ENCODE data around the gene UBE2Q1.

Gene UBE2Q1

DNA sequence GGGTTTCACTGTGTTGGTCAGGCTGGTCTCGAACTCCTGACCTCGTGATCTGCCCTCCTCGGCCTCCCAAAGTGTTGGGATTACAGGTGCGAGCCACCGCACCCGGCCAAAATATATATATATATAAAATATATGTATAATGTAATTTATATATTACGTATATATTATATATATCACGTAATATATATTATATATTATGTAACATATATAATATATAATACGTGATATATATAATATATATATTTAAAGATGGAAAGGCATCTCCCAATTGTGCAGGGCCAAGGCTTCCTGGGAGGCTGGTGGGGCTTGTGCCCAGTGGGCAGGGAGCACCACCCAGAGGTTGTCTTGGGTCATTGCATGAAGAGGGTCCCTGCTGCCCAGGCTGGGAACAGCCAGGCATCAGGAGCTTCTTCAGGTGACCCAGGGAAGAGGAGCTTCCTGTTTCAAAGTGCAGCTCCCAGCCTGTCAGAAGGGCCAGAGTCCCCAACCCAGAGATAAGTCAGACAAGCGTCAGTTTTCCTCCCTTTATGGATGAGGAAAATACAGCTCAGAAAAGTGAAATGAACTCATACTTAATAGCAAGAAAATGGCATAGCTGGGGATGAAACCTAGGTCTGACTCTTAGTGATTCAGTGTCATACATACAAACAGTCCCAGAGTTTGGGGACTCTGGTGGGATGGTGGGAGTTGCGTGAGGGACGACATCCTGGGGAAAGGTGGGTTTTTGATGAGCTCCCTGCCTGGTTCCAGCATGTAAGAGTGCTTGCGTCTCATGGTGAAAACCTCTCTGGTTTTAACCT lies 12.0 kb downstream of the UBE2Q1 start:
- Histone ChIP-seq H3K79me2 (ENCODE audit: control insufficient read depth, insufficient read depth, low read length) (no peaks in the 10 kb centered on the region), H3K79me1 (ENCODE audit: low read length) (peaks cover 2% of the 10 kb centered on the region), H3K56ac (ENCODE audit: low read length) (no peak overlapping the region), H3K9ac (ENCODE audit: low read length) (no peak overlapping the region), H3K4me3 (ENCODE audit: low read length) (no peak overlapping the region), H3K27ac (ENCODE audit: low read depth, low read length) (no peak overlapping the region), H2BK5ac (ENCODE audit: low read length) (no peak overlapping the region), H3K4me2 (ENCODE audit: low read length) (no peak overlapping the region), H2BK15ac (replicated peaks; ENCODE audit: low read depth) (no peak overlapping the region), H4K5ac (ENCODE audit: low read length) (no peak overlapping the region), H2BK120ac (ENCODE audit: low read depth, low read length) (no peak overlapping the region), H3K18ac (ENCODE audit: low read length) (no peak overlapping the region), H3K23ac (ENCODE audit: low read length) (no peak overlapping the region), H4K8ac (ENCODE audit: low read depth, low read length) (no peak overlapping the region), H3K27me3 (ENCODE audit: insufficient read depth, low read length, poor library complexity) (no peaks in the 10 kb centered on the region), H2AK5ac (ENCODE audit: low read length) (no peak overlapping the region), H3K4me1 (ENCODE audit: control insufficient read depth, low read depth, low read length) (no peaks in the 10 kb centered on the region), H3K4ac (ENCODE audit: low read depth, low read length) (no peak overlapping the region), H3K36me3 (ENCODE audit: control insufficient read depth, insufficient read depth, low read length) (peaks cover 15% of the 10 kb centered on the region)
- no CpG with 5 or more reads among the region's 13 CpGs for WGBS (ENCODE audit: extremely low coverage, insufficient coverage, low lambda C conversion rate)
- DNase-seq: peak; percentile 85

GRCh38 chr1:154541231-154541630 lies 17.2 kb downstream of the UBE2Q1 start:
- Histone ChIP-seq H4K8ac (ENCODE audit: low read depth, low read length) (no peak overlapping the region), H2AK5ac (ENCODE audit: low read length) (no peak overlapping the region), H3K23ac (ENCODE audit: low read length) (no peak overlapping the region), H3K4me3 (ENCODE audit: low read length) (no peak overlapping the region), H3K79me1 (ENCODE audit: low read length) (no peaks in the 10 kb centered on the region), H3K36me3 (ENCODE audit: control insufficient read depth, insufficient read depth, low read length) (no peaks in the 10 kb centered on the region), H2BK120ac (ENCODE audit: low read depth, low read length) (no peak overlapping the region), H3K4me2 (ENCODE audit: low read length) (no peak overlapping the region), H3K4ac (ENCODE audit: low read depth, low read length) (no peak overlapping the region), H3K27ac (ENCODE audit: low read depth, low read length) (no peak overlapping the region), H4K5ac (ENCODE audit: low read length) (no peak overlapping the region), H2BK5ac (ENCODE audit: low read length) (no peak overlapping the region), H3K27me3 (ENCODE audit: insufficient read depth, low read length, poor library complexity) (no peaks in the 10 kb centered on the region), H3K4me1 (ENCODE audit: control insufficient read depth, low read depth, low read length) (no peaks in the 10 kb centered on the region), H2BK15ac (replicated peaks; ENCODE audit: low read depth) (no peak overlapping the region), H3K9ac (ENCODE audit: low read length) (no peak overlapping the region), H3K79me2 (ENCODE audit: control insufficient read depth, insufficient read depth, low read length) (no peaks in the 10 kb centered on the region), H3K18ac (ENCODE audit: low read length) (no peak overlapping the region), H3K56ac (ENCODE audit: low read length) (no peak overlapping the region)
- WGBS (ENCODE audit: extremely low coverage, insufficient coverage, low lambda C conversion rate): 100% methylated on average over 1 of the region's 6 CpGs
- DNase-seq: no peak

GRCh38 chr1:154539486-154540483 lies 18.7 kb downstream of the UBE2Q1 start:
- no peak overlapping the region for H3K9ac ChIP-seq (ENCODE audit: low read length)
- WGBS (ENCODE audit: extremely low coverage, insufficient coverage, low lambda C conversion rate): no CpG with 5 or more reads among the region's 9 CpGs
- no peak overlapping the region for H4K5ac ChIP-seq (ENCODE audit: low read length)
- H3K4ac ChIP-seq (ENCODE audit: low read depth, low read length): no peak overlapping the region
- H2BK5ac ChIP-seq (ENCODE audit: low read length): no peak overlapping the region
- no peak overlapping the region for H3K4me3 ChIP-seq (ENCODE audit: low read length)
- H3K36me3 ChIP-seq (ENCODE audit: control insufficient read depth, insufficient read depth, low read length): no peaks in the 10 kb centered on the region
- no peak overlapping the region for H3K18ac ChIP-seq (ENCODE audit: low read length)
- no peak overlapping the region for H3K27ac ChIP-seq (ENCODE audit: low read depth, low read length)
- DNase-seq: no peak
- H2AK5ac ChIP-seq (ENCODE audit: low read length): no peak overlapping the region
- no peaks in the 10 kb centered on the region for H3K27me3 ChIP-seq (ENCODE audit: insufficient read depth, low read length, poor library complexity)
- no peak overlapping the region for H3K56ac ChIP-seq (ENCODE audit: low read length)
- no peak overlapping the region for H3K23ac ChIP-seq (ENCODE audit: low read length)
- H3K4me2 ChIP-seq (ENCODE audit: low read length): no peak overlapping the region
- no peak overlapping the region for H4K8ac ChIP-seq (ENCODE audit: low read depth, low read length)
- H3K79me1 ChIP-seq (ENCODE audit: low read length): no peaks in the 10 kb centered on the region
- no peaks in the 10 kb centered on the region for H3K79me2 ChIP-seq (ENCODE audit: control insufficient read depth, insufficient read depth, low read length)
- H3K4me1 ChIP-seq (ENCODE audit: control insufficient read depth, low read depth, low read length): no peaks in the 10 kb centered on the region
- no peak overlapping the region for H2BK120ac ChIP-seq (ENCODE audit: low read depth, low read length)
- H2BK15ac ChIP-seq (replicated peaks; ENCODE audit: low read depth): no peak overlapping the region

GRCh38 chr1:154536570-154536969 lies 21.9 kb downstream of the UBE2Q1 start:
- Histone ChIP-seq H3K27me3 (ENCODE audit: insufficient read depth, low read length, poor library complexity) (no peaks in the 10 kb centered on the region), H2AK5ac (ENCODE audit: low read length) (no peak overlapping the region), H2BK5ac (ENCODE audit: low read length) (no peak overlapping the region), H3K4me2 (ENCODE audit: low read length) (no peak overlapping the region), H3K4me1 (ENCODE audit: control insufficient read depth, low read depth, low read length) (no peaks in the 10 kb centered on the region), H3K79me1 (ENCODE audit: low read length) (no peaks in the 10 kb centered on the region), H2BK120ac (ENCODE audit: low read depth, low read length) (no peak overlapping the region), H3K79me2 (ENCODE audit: control insufficient read depth, insufficient read depth, low read length) (no peaks in the 10 kb centered on the region), H3K27ac (ENCODE audit: low read depth, low read length) (no peak overlapping the region), H3K4me3 (ENCODE audit: low read length) (no peak overlapping the region), H2BK15ac (replicated peaks; ENCODE audit: low read depth) (no peak overlapping the region), H4K5ac (ENCODE audit: low read length) (no peak overlapping the region), H4K8ac (ENCODE audit: low read depth, low read length) (no peak overlapping the region), H3K4ac (ENCODE audit: low read depth, low read length) (no peak overlapping the region), H3K18ac (ENCODE audit: low read length) (no peak overlapping the region), H3K36me3 (ENCODE audit: control insufficient read depth, insufficient read depth, low read length) (no peaks in the 10 kb centered on the region), H3K23ac (ENCODE audit: low read length) (no peak overlapping the region), H3K9ac (ENCODE audit: low read length) (no peak overlapping the region), H3K56ac (ENCODE audit: low read length) (no peak overlapping the region)
- WGBS (ENCODE audit: extremely low coverage, insufficient coverage, low lambda C conversion rate): no CpG with 5 or more reads among the region's 7 CpGs
- DNase-seq: no peak

DNA sequence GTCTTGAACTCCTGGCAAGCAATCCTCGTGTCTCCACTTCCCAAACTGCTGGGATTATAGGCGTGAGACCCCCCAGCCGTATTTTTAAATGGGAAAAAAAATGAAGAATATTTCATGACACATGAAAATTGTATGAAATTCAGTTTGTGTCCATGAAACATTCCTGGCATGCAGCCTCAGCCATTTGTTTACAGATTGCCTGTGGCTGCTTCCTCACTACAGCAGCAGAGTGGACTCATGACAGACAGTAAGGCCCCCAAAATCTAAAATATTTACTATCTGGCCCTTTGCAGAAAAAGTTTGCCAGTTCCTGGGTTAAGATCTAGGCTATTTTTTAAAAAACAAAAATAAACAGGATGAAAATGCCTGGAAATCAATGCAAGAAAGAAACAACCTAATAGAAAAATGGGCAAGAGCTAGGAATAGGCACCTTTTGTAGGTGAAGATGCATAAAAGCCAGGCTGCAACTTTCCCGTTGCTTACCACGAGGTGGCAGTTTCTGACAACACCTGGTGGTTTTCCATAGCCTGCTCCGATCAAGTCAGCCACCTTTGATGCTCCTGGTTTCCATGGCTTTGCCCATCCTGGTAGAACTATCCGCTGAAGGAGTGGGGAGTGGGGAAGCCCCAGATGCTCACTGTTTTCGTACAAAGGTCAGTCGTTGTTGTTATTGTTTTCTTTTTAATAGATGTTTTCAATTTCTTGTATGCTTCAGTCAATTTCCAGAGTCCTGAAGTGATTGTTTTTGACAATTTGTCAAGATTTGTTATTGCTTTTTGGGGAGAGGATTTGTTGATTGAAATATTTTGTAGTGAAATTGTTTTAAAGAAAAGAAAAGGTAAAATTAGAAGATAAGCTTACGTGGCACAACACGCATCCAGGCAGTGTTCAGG lies 24.3 kb downstream of the UBE2Q1 start:
- Histone ChIP-seq H3K4me1 (ENCODE audit: control insufficient read depth, low read depth, low read length) (no peaks in the 10 kb centered on the region), H4K5ac (ENCODE audit: low read length) (no peak overlapping the region), H3K27ac (ENCODE audit: low read depth, low read length) (no peak overlapping the region), H3K4me2 (ENCODE audit: low read length) (no peak overlapping the region), H3K9ac (ENCODE audit: low read length) (no peak overlapping the region), H3K4me3 (ENCODE audit: low read length) (no peak overlapping the region), H3K23ac (ENCODE audit: low read length) (no peak overlapping the region), H2AK5ac (ENCODE audit: low read length) (no peak overlapping the region), H2BK120ac (ENCODE audit: low read depth, low read length) (no peak overlapping the region), H3K36me3 (ENCODE audit: control insufficient read depth, insufficient read depth, low read length) (no peaks in the 10 kb centered on the region), H3K27me3 (ENCODE audit: insufficient read depth, low read length, poor library complexity) (no peaks in the 10 kb centered on the region), H2BK5ac (ENCODE audit: low read length) (no peak overlapping the region), H3K79me1 (ENCODE audit: low read length) (no peaks in the 10 kb centered on the region), H3K56ac (ENCODE audit: low read length) (no peak overlapping the region), H4K8ac (ENCODE audit: low read depth, low read length) (no peak overlapping the region), H3K4ac (ENCODE audit: low read depth, low read length) (no peak overlapping the region), H3K79me2 (ENCODE audit: control insufficient read depth, insufficient read depth, low read length) (no peaks in the 10 kb centered on the region), H3K18ac (ENCODE audit: low read length) (no peak overlapping the region), H2BK15ac (replicated peaks; ENCODE audit: low read depth) (no peak overlapping the region)
- DNase-seq: peak; percentile 83
- WGBS (ENCODE audit: extremely low coverage, insufficient coverage, low lambda C conversion rate): 100% methylated on average over 1 of the region's 11 CpGs

All from mesendoderm (in vitro differentiated cells).